HG03460 (cell line): ENCODE results near the gene SYT7.

Experiments
- ATAC-seq: cut with Tn5 transposase; IDR thresholded peaks from one replicate; pipeline ENCODE4 v1.9.1; 2021; ENCODE audit not compliant: unreplicated experiment

SYT7 gene

GRCh38 chr11:61555978-61556377 lies 24.9 kb downstream of the SYT7 start:
- no peak for ATAC-seq

GRCh38 chr11:61555051-61555969 lies 25.6 kb downstream of the SYT7 start:
- no peak for ATAC-seq

GRCh38 chr11:61554172-61554988 lies 26.5 kb downstream of the SYT7 start:
- no peak for ATAC-seq

- no peak for ATAC-seq
Observed at GRCh38 chr11:61553373-61554171, 27.3 kb downstream of the SYT7 start.

GRCh38 chr11:61552108-61552635 lies 28.7 kb downstream of the SYT7 start:
- ATAC-seq: no peak

GRCh38 chr11:61551634-61552033 lies 29.2 kb downstream of the SYT7 start:
- no peak for ATAC-seq

- no peak for ATAC-seq
Observed at GRCh38 chr11:61550665-61551227, 30.1 kb downstream of the SYT7 start.

- ATAC-seq: no peak
Observed at GRCh38 chr11:61549662-61550568, 31.0 kb downstream of the SYT7 start.

- ATAC-seq: no peak
Observed at GRCh38 chr11:61549177-61549576, 31.7 kb downstream of the SYT7 start.

GRCh38 chr11:61547246-61547645 lies 33.6 kb downstream of the SYT7 start:
- ATAC-seq: no peak

- ATAC-seq: no peak
Observed at GRCh38 chr11:61546663-61547062, 34.2 kb downstream of the SYT7 start.

- no peak for ATAC-seq
Observed at GRCh38 chr11:61545921-61546320, 35.0 kb downstream of the SYT7 start.

GRCh38 chr11:61545341-61545740 lies 35.5 kb downstream of the SYT7 start:
- no peak for ATAC-seq

- ATAC-seq: no peak
Observed at GRCh38 chr11:61544466-61544865, 36.4 kb downstream of the SYT7 start.

GRCh38 chr11:61543606-61544306 lies 37.1 kb downstream of the SYT7 start:
- no peak for ATAC-seq

- no peak for ATAC-seq
Observed at GRCh38 chr11:61542705-61543104, 38.2 kb downstream of the SYT7 start.

GRCh38 chr11:61542024-61542461 lies 38.8 kb downstream of the SYT7 start:
- ATAC-seq: no peak

GRCh38 chr11:61541598-61541997 lies 39.3 kb downstream of the SYT7 start:
- no peak for ATAC-seq

- no peak for ATAC-seq
Observed at GRCh38 chr11:61540528-61540927, 40.3 kb downstream of the SYT7 start.
